GM23338 (cell line): ENCODE data around the gene SAC3D1. TPM values are rescaled to one million over a fixed set of nuclear protein-coding genes. Genes with fewer than 3 reads are reported as not detected.

Experiments
- ATAC-seq: fragments of 200-7000 bp; cut with Tn5 transposase; 3 replicates; pipeline ENCODE4 v1.9.1; 2020
- DNase-seq: peaks from one replicate; pipeline ENCODE4 v3.0.0-alpha.2; 2015; ENCODE audit warnings: low spot score
- H2AFZ ChIP-seq: fragments of 200-600 bp; sonication (generic); 2 replicates; pipeline ENCODE4 v1.8.0; 2016; ENCODE audit warnings: antibody characterized with exemption, mild to moderate bottlenecking, moderate library complexity
- H3F3A ChIP-seq: fragments of 200-600 bp; sonication (generic); replicated peaks from 2 replicates; pipeline ENCODE4 v1.8.0; 2017; ENCODE audit warnings: antibody characterized with exemption, mixed run types, low read depth
- H3K27ac ChIP-seq: fragments of 200-600 bp; sonication (generic); 2 replicates; pipeline ENCODE4 v1.6.1; 2016; ENCODE audit warnings: low read depth
- H3K27me3 ChIP-seq: fragments of 200-600 bp; sonication (generic); 2 replicates; pipeline ENCODE4 v1.8.0; 2016; ENCODE audit warnings: mild to moderate bottlenecking, mixed run types, moderate library complexity; ENCODE audit not compliant: insufficient read depth
- H3K36me3 ChIP-seq: fragments of 200-600 bp; sonication (generic); 2 replicates; pipeline ENCODE4 v1.8.0; 2016; ENCODE audit warnings: mild to moderate bottlenecking; ENCODE audit not compliant: insufficient read depth
- H3K4me1 ChIP-seq: fragments of 200-600 bp; sonication (generic); 2 replicates; pipeline ENCODE4 v1.8.0; 2016; ENCODE audit warnings: mild to moderate bottlenecking, moderate library complexity; ENCODE audit not compliant: insufficient read depth
- H3K4me2 ChIP-seq: fragments of 200-600 bp; sonication (generic); 2 replicates; pipeline ENCODE4 v1.7.1; 2017; ENCODE audit warnings: mixed run types
- H3K4me3 ChIP-seq: fragments of 200-600 bp; sonication (generic); 2 replicates; pipeline ENCODE4 v1.6.1; 2016; ENCODE audit warnings: mixed run types
- H3K79me2 ChIP-seq: fragments of 200-600 bp; sonication (generic); replicated peaks from 2 replicates; pipeline ENCODE4 v1.8.0; 2017; ENCODE audit warnings: mild to moderate bottlenecking; ENCODE audit not compliant: insufficient read depth
- H3K9me2 ChIP-seq: fragments of 200-600 bp; sonication (generic); 2 replicates; pipeline ENCODE4 v1.8.0; 2017; ENCODE audit not compliant: insufficient read depth
- H4K20me1 ChIP-seq: fragments of 200-600 bp; sonication (generic); replicated peaks from 2 replicates; pipeline ENCODE4 v1.8.0; 2017; ENCODE audit warnings: mild to moderate bottlenecking; ENCODE audit not compliant: insufficient read depth
- H3K27ac Mint-ChIP-seq: 2 replicates; pipeline ENCODE4 v1.8.0; 2020; ENCODE audit warnings: inconsistent platforms, mild to moderate bottlenecking, moderate library complexity, mixed read lengths
- H3K27me3 Mint-ChIP-seq: 3 replicates; pipeline ENCODE4 v1.8.0; 2022; ENCODE audit warnings: low read depth, mild to moderate bottlenecking, moderate library complexity, mixed read lengths, inconsistent platforms; ENCODE audit not compliant: insufficient read depth, poor library complexity
- H3K36me3 Mint-ChIP-seq: 3 replicates; pipeline ENCODE4 v1.8.0; 2021; ENCODE audit warnings: low read depth, mild to moderate bottlenecking, inconsistent platforms, moderate library complexity, mixed read lengths
- H3K4me1 Mint-ChIP-seq: 3 replicates; pipeline ENCODE4 v1.8.0; 2020; ENCODE audit warnings: mild to moderate bottlenecking, inconsistent platforms, mixed read lengths
- H3K4me3 Mint-ChIP-seq: 3 replicates; pipeline ENCODE4 v1.8.0; 2021; ENCODE audit warnings: moderate library complexity, mild to moderate bottlenecking, inconsistent platforms, mixed read lengths
- H3K9me3 Mint-ChIP-seq: 3 replicates; pipeline ENCODE4 v1.8.0; 2020; ENCODE audit warnings: moderate library complexity, mild to moderate bottlenecking, inconsistent platforms, mixed read lengths
- EZH2 ChIP-seq: fragments of 200-600 bp; sonication (generic); IDR thresholded peaks from one replicate; pipeline ENCODE4 v1.8.0; 2017; ENCODE audit warnings: antibody characterized with exemption, mild to moderate bottlenecking, low read depth; ENCODE audit not compliant: unreplicated experiment
- JUNB ChIP-seq: IDR thresholded peaks from one replicate; pipeline ENCODE4 v1.6.1; 2016; ENCODE audit warnings: antibody characterized with exemption; ENCODE audit not compliant: unreplicated experiment
- NANOG ChIP-seq: IDR thresholded peaks from 2 replicates; pipeline ENCODE4 v1.6.1; 2016; ENCODE audit warnings: antibody characterized with exemption, borderline replicate concordance
- POLR2AphosphoS5 ChIP-seq: IDR thresholded peaks from 2 replicates; pipeline ENCODE4 v1.6.1; 2016; ENCODE audit warnings: antibody characterized with exemption, low read depth
- REST ChIP-seq: IDR thresholded peaks from one replicate; pipeline ENCODE4 v1.6.1; 2018; ENCODE audit warnings: antibody characterized with exemption; ENCODE audit not compliant: unreplicated experiment
- STAT1 ChIP-seq: IDR thresholded peaks from one replicate; pipeline ENCODE4 v1.6.1; 2016; ENCODE audit warnings: antibody characterized with exemption; ENCODE audit not compliant: unreplicated experiment
- ZNF114 ChIP-seq: fragments of 250-450 bp; sonication (Bioruptor Pico); IDR thresholded peaks from 2 replicates; pipeline ENCODE4 v1.5.0; 2020; ENCODE audit warnings: mild to moderate bottlenecking, moderate library complexity
- polyA plus RNA-seq: library from polyadenylated mRNA; unstranded; fragments of >200 nt; fragmentation: Nextera tagmentation; extraction: Ambion mirVana; gene quantifications from 2 replicates; pipeline ENCODE4 v1.2.1, GENCODE V29; 2016
- total RNA-seq: library from RNA; depleted of rRNA; stranded (reverse); fragments of >200 nt; shearing (Covaris generic); gene quantifications from 2 replicates; pipeline ENCODE4 v1.2.3, GENCODE V29; 2014
- TF ChIP-seq, protein P1 (sequence below): IDR thresholded peaks from 2 replicates; pipeline ENCODE4 v1.6.1; 2016; ENCODE audit warnings: antibody characterized with exemption
- TF ChIP-seq, protein P2 (sequence below), 2 experiments: fragments of 200-600 bp in 1 of 2; sonication (generic) in 1 of 2; conservative IDR thresholded peaks; 2 replicates each; pipeline versions ENCODE4 v1.5.1 to v1.6.1; 2016 to 2017; ENCODE audit warnings: antibody characterized with exemption in 2 of 2, low read depth in 2 of 2, mild to moderate bottlenecking in 2 of 2, moderate library complexity in 1 of 2

SAC3D1 gene
- total and polyA plus RNA-seq, 2 experiments from 2014 or later, result 21.6 to 30.3 TPM

DNA sequence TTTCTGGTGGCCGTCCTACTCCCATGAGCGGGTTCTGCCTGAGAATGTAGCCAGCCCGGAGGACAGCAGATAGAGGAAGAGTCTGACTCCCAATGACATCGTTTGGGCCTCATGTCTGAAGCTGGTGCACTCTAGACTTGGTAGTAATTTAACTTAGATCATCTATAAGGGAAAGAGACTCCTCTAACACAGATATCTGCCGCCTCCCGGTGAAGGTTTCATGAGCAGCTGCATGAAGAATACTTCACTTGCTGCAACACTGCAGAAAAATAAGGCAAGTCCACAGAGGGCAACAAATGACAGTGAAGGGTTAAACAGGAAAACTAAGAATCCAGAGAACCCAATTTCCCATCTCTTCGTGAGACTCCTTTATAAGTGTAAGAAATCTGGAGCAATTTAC is 33.0 kb upstream of the SAC3D1 start (continued):
- no peak for TF ChIP-seq REST
- no peak for TF ChIP-seq EZH2
- no peak for TF ChIP-seq ZNF114 (CRISPR knock-in tag)
- TF ChIP-seq, protein P1, sequence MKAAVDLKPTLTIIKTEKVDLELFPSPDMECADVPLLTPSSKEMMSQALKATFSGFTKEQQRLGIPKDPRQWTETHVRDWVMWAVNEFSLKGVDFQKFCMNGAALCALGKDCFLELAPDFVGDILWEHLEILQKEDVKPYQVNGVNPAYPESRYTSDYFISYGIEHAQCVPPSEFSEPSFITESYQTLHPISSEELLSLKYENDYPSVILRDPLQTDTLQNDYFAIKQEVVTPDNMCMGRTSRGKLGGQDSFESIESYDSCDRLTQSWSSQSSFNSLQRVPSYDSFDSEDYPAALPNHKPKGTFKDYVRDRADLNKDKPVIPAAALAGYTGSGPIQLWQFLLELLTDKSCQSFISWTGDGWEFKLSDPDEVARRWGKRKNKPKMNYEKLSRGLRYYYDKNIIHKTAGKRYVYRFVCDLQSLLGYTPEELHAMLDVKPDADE, result no peak
- TF ChIP-seq STAT1, result no peak
- no peak for TF ChIP-seq NANOG
- TF ChIP-seq, protein P2, sequence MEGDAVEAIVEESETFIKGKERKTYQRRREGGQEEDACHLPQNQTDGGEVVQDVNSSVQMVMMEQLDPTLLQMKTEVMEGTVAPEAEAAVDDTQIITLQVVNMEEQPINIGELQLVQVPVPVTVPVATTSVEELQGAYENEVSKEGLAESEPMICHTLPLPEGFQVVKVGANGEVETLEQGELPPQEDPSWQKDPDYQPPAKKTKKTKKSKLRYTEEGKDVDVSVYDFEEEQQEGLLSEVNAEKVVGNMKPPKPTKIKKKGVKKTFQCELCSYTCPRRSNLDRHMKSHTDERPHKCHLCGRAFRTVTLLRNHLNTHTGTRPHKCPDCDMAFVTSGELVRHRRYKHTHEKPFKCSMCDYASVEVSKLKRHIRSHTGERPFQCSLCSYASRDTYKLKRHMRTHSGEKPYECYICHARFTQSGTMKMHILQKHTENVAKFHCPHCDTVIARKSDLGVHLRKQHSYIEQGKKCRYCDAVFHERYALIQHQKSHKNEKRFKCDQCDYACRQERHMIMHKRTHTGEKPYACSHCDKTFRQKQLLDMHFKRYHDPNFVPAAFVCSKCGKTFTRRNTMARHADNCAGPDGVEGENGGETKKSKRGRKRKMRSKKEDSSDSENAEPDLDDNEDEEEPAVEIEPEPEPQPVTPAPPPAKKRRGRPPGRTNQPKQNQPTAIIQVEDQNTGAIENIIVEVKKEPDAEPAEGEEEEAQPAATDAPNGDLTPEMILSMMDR (conservative IDR thresholded peaks at IDR 0.05; ENCODE audit: low read depth in 2 of 2), result no peak
- no peak for TF ChIP-seq JUNB

- H3K4me2 ChIP-seq, result no peak overlapping the region
- H3K4me1 ChIP-seq, result no peaks in the 10 kb centered on the region
- H3F3A ChIP-seq, result peaks cover 7% of the 10 kb centered on the region; the same call in 1 of the 2 replicates
- no peak overlapping the region for H3K4me3 Mint-ChIP-seq
- H3K36me3 Mint-ChIP-seq, result no peaks in the 10 kb centered on the region
- H3K36me3 ChIP-seq, result no peaks in the 10 kb centered on the region
- no peaks in the 10 kb centered on the region for H3K9me2 ChIP-seq
- no peak overlapping the region for H3K4me3 ChIP-seq
- H3K4me1 Mint-ChIP-seq, result peaks cover 7% of the 10 kb centered on the region; the same call in 2 of the 3 replicates
- no peaks in the 10 kb centered on the region for H3K79me2 ChIP-seq
- DNase-seq (no peak), ATAC-seq (no peak)
- H3K27ac ChIP-seq, result no peak overlapping the region
- peaks cover 12% of the 10 kb centered on the region for H3K27me3 Mint-ChIP-seq
- no peaks in the 10 kb centered on the region for H3K9me3 Mint-ChIP-seq
- H3K27me3 ChIP-seq, result no peaks in the 10 kb centered on the region
- no peaks in the 10 kb centered on the region for H4K20me1 ChIP-seq
- no peak overlapping the region for H3K27ac Mint-ChIP-seq
- no peak overlapping the region for H2AFZ ChIP-seq
- TF ChIP-seq REST, result no peak
- TF ChIP-seq STAT1, result no peak
- no peak for TF ChIP-seq JUNB
- no peak for TF ChIP-seq POLR2AphosphoS5
These were observed 32.1 kb upstream of the SAC3D1 start for GRCh38 chr11:65008873-65009272.
